Measurements from ENCODE around the gene HSPG2. TPM values are rescaled to one million over a fixed set of nuclear protein-coding genes. Genes with fewer than 3 reads are reported as not detected.

The HSPG2 gene
- total RNA-seq, 1 donor from 2014 or later: 101 TPM

DNA sequence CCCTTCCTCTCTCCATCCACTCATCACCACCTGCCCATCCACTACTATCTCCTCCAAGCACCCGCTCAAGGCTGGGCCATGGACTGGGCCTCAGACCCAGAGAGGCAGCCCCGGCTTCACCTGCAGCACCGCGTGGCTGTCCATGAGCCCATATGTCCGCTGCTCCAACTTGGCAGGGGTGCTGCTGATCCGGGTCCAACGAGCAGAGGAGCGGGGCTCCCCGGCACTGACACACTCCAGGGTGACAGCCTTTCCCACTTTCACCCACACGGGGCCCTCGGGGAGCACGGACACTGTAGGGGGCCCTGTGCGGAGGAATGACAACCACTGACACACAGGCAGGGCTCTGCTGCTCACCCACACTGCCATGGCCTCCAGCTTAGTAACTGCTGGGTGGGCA lies 96.1 kb downstream of the HSPG2 start:
- TF ChIP-seq, protein P1, sequence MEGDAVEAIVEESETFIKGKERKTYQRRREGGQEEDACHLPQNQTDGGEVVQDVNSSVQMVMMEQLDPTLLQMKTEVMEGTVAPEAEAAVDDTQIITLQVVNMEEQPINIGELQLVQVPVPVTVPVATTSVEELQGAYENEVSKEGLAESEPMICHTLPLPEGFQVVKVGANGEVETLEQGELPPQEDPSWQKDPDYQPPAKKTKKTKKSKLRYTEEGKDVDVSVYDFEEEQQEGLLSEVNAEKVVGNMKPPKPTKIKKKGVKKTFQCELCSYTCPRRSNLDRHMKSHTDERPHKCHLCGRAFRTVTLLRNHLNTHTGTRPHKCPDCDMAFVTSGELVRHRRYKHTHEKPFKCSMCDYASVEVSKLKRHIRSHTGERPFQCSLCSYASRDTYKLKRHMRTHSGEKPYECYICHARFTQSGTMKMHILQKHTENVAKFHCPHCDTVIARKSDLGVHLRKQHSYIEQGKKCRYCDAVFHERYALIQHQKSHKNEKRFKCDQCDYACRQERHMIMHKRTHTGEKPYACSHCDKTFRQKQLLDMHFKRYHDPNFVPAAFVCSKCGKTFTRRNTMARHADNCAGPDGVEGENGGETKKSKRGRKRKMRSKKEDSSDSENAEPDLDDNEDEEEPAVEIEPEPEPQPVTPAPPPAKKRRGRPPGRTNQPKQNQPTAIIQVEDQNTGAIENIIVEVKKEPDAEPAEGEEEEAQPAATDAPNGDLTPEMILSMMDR (conservative IDR thresholded peaks at IDR 0.05): no peak
- H3K36me3 Mint-ChIP-seq (ENCODE audit: low read depth): no peaks in the 10 kb centered on the region
- H3K4me3 Mint-ChIP-seq: no peak overlapping the region
- H3K9me3 Mint-ChIP-seq: no peaks in the 10 kb centered on the region
- H3K27ac Mint-ChIP-seq (ENCODE audit: unreplicated experiment): no peak overlapping the region
- peaks cover 3% of the 10 kb centered on the region for H3K4me1 Mint-ChIP-seq
- DNase-seq (ENCODE audit: low read depth, low spot score): no peak
- H3K27me3 Mint-ChIP-seq (ENCODE audit: low read depth): no peaks in the 10 kb centered on the region

DNA sequence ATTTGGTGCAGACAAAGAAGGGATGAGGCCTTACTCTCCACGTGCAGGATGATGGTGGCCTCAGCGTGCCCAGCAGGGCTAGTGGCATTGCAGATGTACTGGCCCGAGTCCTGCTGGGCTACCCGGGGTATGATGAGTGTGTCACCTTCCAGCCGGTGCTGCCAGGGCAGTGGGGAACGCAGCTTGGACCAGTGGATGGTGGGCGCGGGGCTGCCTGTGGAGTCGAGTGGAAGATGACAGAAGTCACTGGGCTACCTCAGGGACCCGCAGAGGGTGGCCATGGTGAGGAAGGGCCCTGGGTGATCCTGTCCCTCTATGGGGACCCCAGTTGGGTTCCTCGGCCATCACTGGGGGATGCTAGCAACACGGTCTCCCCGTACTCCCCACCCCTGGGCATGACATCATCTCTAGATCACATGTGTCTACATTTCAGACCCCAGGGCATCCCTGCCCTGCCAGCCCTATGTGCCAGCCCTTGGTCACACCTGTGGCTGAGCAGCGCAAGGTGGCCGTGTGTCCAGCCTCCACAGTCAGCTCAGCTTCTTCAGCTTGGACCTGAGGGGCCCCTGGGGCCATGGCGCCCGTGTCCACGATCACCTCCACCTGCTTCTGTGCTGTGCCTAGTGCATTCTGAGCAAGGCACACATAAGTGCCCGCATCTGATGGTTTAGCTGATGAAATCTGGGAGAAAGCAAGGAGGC lies 97.6 kb downstream of the HSPG2 start:
- H3K36me3 Mint-ChIP-seq (ENCODE audit: low read depth): peaks cover 10% of the 10 kb centered on the region
- DNase-seq (ENCODE audit: low read depth, low spot score): no peak
- H3K4me3 Mint-ChIP-seq: no peak overlapping the region
- no peaks in the 10 kb centered on the region for H3K27me3 Mint-ChIP-seq (ENCODE audit: low read depth)
- H3K27ac Mint-ChIP-seq (ENCODE audit: unreplicated experiment): no peak overlapping the region
- peaks cover 4% of the 10 kb centered on the region for H3K9me3 Mint-ChIP-seq
- TF ChIP-seq, protein P1 (conservative IDR thresholded peaks at IDR 0.05): no peak
- peaks cover 13% of the 10 kb centered on the region for H3K4me1 Mint-ChIP-seq

DNA sequence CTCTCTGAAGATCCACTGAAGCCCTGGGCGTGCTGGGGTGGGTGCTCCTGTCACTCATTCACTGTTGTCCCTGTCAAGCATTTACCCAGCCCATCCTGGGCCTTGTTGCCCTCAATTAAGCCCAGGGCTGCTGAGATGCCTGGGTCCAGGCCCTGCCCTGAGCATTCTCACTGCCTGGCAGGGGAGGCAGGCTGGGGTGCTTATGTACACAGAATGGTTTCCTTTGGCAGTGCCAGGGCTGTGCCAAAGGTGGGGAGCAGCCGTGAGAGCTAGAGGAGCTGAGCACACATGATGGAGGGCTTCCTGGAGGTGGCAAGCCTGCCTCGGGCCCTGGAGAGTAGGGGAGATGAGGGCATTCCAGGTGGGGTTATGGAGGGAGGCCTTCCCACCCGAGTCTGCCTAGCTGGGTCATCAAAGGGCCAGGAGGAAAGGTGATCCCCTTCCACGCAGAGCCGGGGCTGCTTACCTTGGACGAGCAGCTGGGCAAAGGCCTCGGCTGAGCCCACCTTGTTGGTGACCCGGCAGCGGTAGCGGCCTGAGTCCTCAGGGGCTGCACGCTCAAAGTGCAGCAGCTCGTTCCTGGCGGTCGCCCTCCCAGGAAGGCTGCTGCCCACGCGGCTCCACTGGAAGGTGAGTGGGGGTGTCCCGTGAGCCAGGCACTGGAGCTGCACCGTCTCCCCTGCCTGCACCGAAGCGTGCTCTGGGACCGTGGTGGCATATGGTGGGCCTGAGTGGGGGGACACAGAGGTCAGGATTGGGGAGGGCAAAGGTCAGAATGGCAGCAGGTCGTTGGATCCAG lies 98.6 kb downstream of the HSPG2 start:
- H3K4me3 Mint-ChIP-seq: no peak overlapping the region

DNA sequence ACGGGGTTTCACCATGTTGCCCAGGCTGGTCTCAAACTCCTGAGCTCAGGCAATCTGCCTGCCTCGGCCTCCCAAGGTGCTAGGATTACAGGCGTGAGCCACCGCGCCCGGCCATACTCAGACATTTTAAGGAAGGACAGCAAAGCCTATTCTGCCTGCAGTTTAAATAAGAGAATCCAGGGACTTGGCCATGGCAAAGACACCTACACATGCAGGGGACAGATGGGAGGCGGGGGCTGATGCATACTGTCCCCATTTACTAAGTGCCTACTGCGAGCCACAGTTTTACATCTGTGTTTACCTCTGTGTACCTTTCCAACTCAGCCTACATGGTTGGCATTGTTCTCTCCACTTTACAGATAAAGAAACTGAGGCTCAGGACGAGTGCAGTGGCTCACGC lies 99.6 kb downstream of the HSPG2 start:
- Mint-ChIP-seq H3K27me3 (ENCODE audit: low read depth) (no peaks in the 10 kb centered on the region), H3K36me3 (ENCODE audit: low read depth) (peaks cover 26% of the 10 kb centered on the region), H3K4me3 (no peak overlapping the region), H3K9me3 (peaks cover 4% of the 10 kb centered on the region), H3K4me1 (peaks cover 13% of the 10 kb centered on the region), H3K27ac (ENCODE audit: unreplicated experiment) (no peak overlapping the region)
- DNase-seq (ENCODE audit: low read depth, low spot score): no peak
- TF ChIP-seq, protein P1 (conservative IDR thresholded peaks at IDR 0.05): no peak

More for the DNA sequence above, 98.6 kb downstream of the HSPG2 start:
- no peaks in the 10 kb centered on the region for H3K27me3 Mint-ChIP-seq (ENCODE audit: low read depth)
- H3K9me3 Mint-ChIP-seq: peaks cover 4% of the 10 kb centered on the region
- H3K36me3 Mint-ChIP-seq (ENCODE audit: low read depth): peaks cover 19% of the 10 kb centered on the region
- peaks cover 13% of the 10 kb centered on the region for H3K4me1 Mint-ChIP-seq
- no peak for DNase-seq (ENCODE audit: low read depth, low spot score)
- no peak overlapping the region for H3K27ac Mint-ChIP-seq (ENCODE audit: unreplicated experiment)
- TF ChIP-seq, protein P1 (conservative IDR thresholded peaks at IDR 0.05): no peak

DNA sequence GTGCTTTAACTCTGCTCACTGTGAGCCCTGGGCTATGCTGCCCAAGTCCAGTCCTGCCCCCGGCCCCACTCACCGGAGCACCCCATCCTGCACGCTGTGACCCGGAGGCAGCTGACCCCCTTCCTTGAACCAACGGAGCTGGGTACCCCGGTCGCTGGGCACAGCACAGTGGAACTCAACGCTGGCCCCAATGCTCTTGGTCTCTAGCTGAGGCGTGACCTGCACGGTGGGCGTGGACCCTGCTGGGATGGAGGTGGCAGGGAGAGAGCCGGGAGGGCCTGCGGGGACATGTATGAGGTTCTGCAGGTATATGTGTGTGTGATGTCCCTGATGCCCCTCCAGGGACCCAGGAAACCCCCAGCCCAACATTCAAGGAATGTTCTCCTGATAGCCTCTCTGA lies 100.4 kb downstream of the HSPG2 start:
- TF ChIP-seq, protein P1 (conservative IDR thresholded peaks at IDR 0.05): no peak
- H3K4me1 Mint-ChIP-seq: peaks cover 13% of the 10 kb centered on the region
- peaks cover 4% of the 10 kb centered on the region for H3K9me3 Mint-ChIP-seq
- peaks cover 30% of the 10 kb centered on the region for H3K36me3 Mint-ChIP-seq (ENCODE audit: low read depth)
- no peak for DNase-seq (ENCODE audit: low read depth, low spot score)
- no peaks in the 10 kb centered on the region for H3K27me3 Mint-ChIP-seq (ENCODE audit: low read depth)
- no peak overlapping the region for H3K27ac Mint-ChIP-seq (ENCODE audit: unreplicated experiment)
- H3K4me3 Mint-ChIP-seq: no peak overlapping the region
